ENCODE measurements around the gene TCF7. TPM values are rescaled to one million over a fixed set of nuclear protein-coding genes. Genes with fewer than 3 reads are reported as not detected.

The TCF7 gene
- total RNA-seq, 2 experiments from 2014 or later: 7.0 to 7.9 TPM

- Mint-ChIP-seq H3K4me3 (no peak overlapping the region), H3K36me3 (no peaks in the 10 kb centered on the region), H3K27me3 (peaks cover 83% of the 10 kb centered on the region), H3K9me3 (ENCODE audit: low read depth) (no peaks in the 10 kb centered on the region), H3K27ac (no peak overlapping the region), H3K4me1 (peaks cover 33% of the 10 kb centered on the region)
- ATAC-seq (no peak), DNase-seq (no peak)
- CTCF ChIA-PET: interaction anchor here (1.2 to 6.2 kb wide), 4 partner anchors 9 to 70 kb away, joined by 3 to 47 read pairs (median 26); no protein-coding TSS in a partner anchor
Observed at GRCh38 chr5:134110382-134110781, 4.1 kb upstream of the TCF7 start.

GRCh38 chr5:134111741-134112647 lies 2.5 kb upstream of the TCF7 start:
- ATAC-seq: peak; percentile 55
- Mint-ChIP-seq H3K4me1 (peaks cover 27% of the 10 kb centered on the region), H3K27me3 (peaks cover 84% of the 10 kb centered on the region), H3K27ac (peak overlapping the region; percentile 3), H3K36me3 (no peaks in the 10 kb centered on the region), H3K9me3 (ENCODE audit: low read depth) (no peaks in the 10 kb centered on the region), H3K4me3 (no peak overlapping the region)
- CTCF ChIA-PET: interaction anchor here (0.9 to 6.2 kb wide), 7 partner anchors 11 to 72 kb away, joined by 3 to 47 read pairs (median 5); no protein-coding TSS in a partner anchor
- no peak for DNase-seq

DNA sequence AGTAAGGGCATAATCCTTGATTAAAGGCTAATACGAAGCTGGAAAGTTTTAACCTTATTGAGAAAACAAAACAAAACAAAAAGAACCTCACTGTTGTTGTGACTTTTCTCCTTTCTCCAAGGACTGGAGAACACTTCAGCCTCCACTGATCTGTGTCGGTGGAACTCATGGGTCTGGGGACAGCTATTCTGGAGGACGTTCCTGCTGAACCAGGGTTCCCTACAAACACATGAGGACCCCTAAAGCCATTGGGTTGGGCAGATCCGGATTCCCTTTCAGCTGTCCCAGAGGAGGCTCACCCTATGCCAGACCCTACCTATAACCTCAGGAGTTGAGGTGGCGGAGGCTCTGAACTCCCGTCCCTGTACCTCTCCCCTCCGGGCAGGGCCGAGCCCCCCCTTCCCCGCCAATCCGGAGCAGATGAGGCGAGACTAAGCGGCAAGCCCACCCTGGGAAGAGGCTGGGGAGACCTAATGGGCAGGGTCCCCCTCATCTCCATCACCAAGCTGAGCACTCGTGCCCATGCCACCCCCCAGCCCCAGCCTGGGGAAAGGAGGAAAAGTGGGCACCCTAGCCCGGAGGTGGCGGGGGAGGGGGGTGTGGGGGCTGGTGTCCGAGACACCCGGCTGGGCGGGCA lies 1.6 kb upstream of the TCF7 start:
- Mint-ChIP-seq H3K27me3 (peaks cover 83% of the 10 kb centered on the region), H3K27ac (no peak overlapping the region), H3K36me3 (no peaks in the 10 kb centered on the region), H3K4me3 (no peak overlapping the region), H3K4me1 (peaks cover 27% of the 10 kb centered on the region), H3K9me3 (ENCODE audit: low read depth) (no peaks in the 10 kb centered on the region)
- CTCF ChIA-PET: interaction anchor here (0.6 to 6.2 kb wide), 6 partner anchors 11 to 73 kb away, joined by 3 to 47 read pairs (median 14); no protein-coding TSS in a partner anchor
- ATAC-seq (no peak), DNase-seq (no peak)

- no peaks in the 10 kb centered on the region for H3K36me3 Mint-ChIP-seq
- CTCF ChIA-PET: interaction anchor here (0.6 to 6.2 kb wide), 5 partner anchors 12 to 73 kb away, joined by 3 to 47 read pairs (median 24); no protein-coding TSS in a partner anchor
- peaks cover 27% of the 10 kb centered on the region for H3K4me1 Mint-ChIP-seq
- H3K27me3 Mint-ChIP-seq: peaks cover 85% of the 10 kb centered on the region
- peak overlapping the region; percentile 68 for H3K4me3 Mint-ChIP-seq
- no peak for ATAC-seq
- no peaks in the 10 kb centered on the region for H3K9me3 Mint-ChIP-seq (ENCODE audit: low read depth)
- no peak overlapping the region for H3K27ac Mint-ChIP-seq
- no peak for DNase-seq
Observed at GRCh38 chr5:134113363-134113889, 1.1 kb upstream of the TCF7 start.

DNA sequence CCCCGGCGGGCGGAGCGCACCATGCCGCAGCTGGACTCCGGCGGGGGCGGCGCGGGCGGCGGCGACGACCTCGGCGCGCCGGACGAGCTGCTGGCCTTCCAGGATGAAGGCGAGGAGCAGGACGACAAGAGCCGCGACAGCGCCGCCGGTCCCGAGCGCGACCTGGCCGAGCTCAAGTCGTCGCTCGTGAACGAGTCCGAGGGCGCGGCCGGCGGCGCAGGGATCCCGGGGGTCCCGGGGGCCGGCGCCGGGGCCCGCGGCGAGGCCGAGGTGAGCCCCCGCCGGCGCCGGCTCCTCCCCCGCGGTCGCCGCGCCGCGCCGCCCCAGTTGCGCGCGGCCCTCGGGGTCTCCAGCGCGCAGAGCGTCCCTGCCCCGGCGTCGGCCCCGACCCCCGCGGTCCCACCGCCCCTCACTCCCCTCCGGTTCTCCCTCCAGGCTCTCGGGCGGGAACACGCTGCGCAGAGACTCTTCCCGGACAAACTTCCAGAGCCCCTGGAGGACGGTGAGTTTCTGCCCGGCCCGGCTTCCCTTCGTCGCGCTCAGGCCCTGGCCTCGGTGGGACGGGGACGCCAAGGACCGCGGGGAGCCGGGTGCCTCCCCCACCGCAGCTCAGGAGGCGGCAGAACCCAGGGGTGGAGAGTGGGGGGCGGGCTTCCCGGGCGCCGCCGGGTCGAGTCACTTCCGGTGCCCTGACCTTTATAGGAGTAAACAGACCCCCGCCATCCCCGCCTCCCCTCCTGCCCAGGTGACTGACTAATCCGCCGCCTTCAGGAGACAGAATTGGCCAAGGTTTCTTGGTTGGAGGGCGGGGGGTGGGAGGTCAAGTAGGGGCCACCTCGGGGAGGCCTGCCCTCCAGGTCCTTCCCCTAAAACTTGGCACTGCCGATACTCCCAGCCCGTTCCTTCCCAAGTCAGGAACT lies 665 bp downstream of the TCF7 start:
- Mint-ChIP-seq H3K9me3 (ENCODE audit: low read depth) (no peaks in the 10 kb centered on the region), H3K4me3 (peak overlapping the region; percentile 32), H3K4me1 (peaks cover 38% of the 10 kb centered on the region), H3K27me3 (peaks cover 85% of the 10 kb centered on the region), H3K36me3 (no peaks in the 10 kb centered on the region), H3K27ac (no peak overlapping the region)
- peak; percentile 62 for DNase-seq
- CTCF ChIA-PET: interaction anchor here (1.0 to 6.2 kb wide), 3 partner anchors 26 to 75 kb away, joined by 3 to 27 read pairs (median 8); no protein-coding TSS in a partner anchor
- peak; percentile 2 for ATAC-seq

- ATAC-seq: no peak
- Mint-ChIP-seq H3K36me3 (no peaks in the 10 kb centered on the region), H3K4me1 (peaks cover 38% of the 10 kb centered on the region), H3K4me3 (peak overlapping the region; percentile 10), H3K27ac (no peak overlapping the region), H3K27me3 (peaks cover 85% of the 10 kb centered on the region), H3K9me3 (ENCODE audit: low read depth) (no peaks in the 10 kb centered on the region)
- no peak for DNase-seq
- CTCF ChIA-PET: interaction anchor here (2.2 kb wide), 1 partner anchor 76 kb away, joined by 8 read pairs; no protein-coding TSS in a partner anchor
Observed at GRCh38 chr5:134115806-134116175, 1.3 kb downstream of the TCF7 start.

GRCh38 chr5:134116286-134116685 lies 1.8 kb downstream of the TCF7 start:
- Mint-ChIP-seq H3K4me1 (peaks cover 37% of the 10 kb centered on the region), H3K27me3 (peaks cover 82% of the 10 kb centered on the region), H3K4me3 (peak overlapping the region; percentile 10), H3K9me3 (ENCODE audit: low read depth) (no peaks in the 10 kb centered on the region), H3K36me3 (no peaks in the 10 kb centered on the region), H3K27ac (no peak overlapping the region)
- DNase-seq: no peak
- CTCF ChIA-PET: interaction anchor here (0.7 to 2.2 kb wide), 3 partner anchors 14 to 77 kb away, joined by 3 to 8 read pairs (median 3); no protein-coding TSS in a partner anchor
- ATAC-seq: no peak

GRCh38 chr5:134116789-134117761 lies 2.6 kb downstream of the TCF7 start:
- no peaks in the 10 kb centered on the region for H3K9me3 Mint-ChIP-seq (ENCODE audit: low read depth)
- H3K36me3 Mint-ChIP-seq: no peaks in the 10 kb centered on the region
- peaks cover 35% of the 10 kb centered on the region for H3K4me1 Mint-ChIP-seq
- H3K4me3 Mint-ChIP-seq: no peak overlapping the region
- CTCF ChIA-PET: interaction anchor here (0.7 to 1.6 kb wide), 3 partner anchors 13 to 43 kb away, joined by 3 read pairs; no protein-coding TSS in a partner anchor
- H3K27ac Mint-ChIP-seq: no peak overlapping the region
- ATAC-seq: no peak
- DNase-seq: no peak
- H3K27me3 Mint-ChIP-seq: peaks cover 80% of the 10 kb centered on the region

DNA sequence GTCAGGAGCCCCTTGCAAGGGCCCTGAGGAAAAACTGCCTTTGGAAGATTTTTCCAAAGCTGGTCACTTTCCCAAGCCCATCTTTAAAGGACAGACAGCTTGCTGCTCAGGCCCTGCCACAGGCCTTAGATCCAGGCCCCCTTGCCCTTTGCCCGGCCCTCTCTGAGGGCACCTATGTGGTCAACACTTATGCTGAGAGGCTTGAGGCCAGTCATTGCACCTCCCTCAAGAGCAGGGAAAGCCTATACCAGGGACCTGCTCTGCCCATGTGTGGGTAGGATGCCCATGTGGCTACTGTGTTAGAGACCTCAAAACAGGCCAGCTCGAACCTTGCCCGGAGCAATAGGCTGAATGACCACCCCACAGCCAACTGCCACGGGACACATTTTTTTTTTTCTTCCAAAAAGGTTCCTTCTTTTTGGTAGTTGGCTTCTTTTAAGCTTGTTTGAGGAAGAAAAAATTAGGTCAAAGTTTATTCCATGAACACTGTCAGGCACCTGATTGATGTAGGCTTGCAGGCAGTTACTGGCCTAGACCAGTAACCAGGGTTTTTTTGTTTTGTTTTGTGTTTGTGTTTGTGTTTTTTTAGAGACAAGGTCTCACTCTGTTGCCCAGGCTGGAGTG lies 3.8 kb downstream of the TCF7 start:
- H3K9me3 Mint-ChIP-seq (ENCODE audit: low read depth): no peaks in the 10 kb centered on the region
- peaks cover 37% of the 10 kb centered on the region for H3K4me1 Mint-ChIP-seq
- no peak overlapping the region for H3K27ac Mint-ChIP-seq
- DNase-seq (no peak), ATAC-seq (no peak)
- no peak overlapping the region for H3K4me3 Mint-ChIP-seq
- peaks cover 76% of the 10 kb centered on the region for H3K27me3 Mint-ChIP-seq
- H3K36me3 Mint-ChIP-seq: no peaks in the 10 kb centered on the region
- CTCF ChIA-PET: interaction anchor here (2.7 kb wide), 1 partner anchor 23 kb away, joined by 12 read pairs; no protein-coding TSS in a partner anchor

DNA sequence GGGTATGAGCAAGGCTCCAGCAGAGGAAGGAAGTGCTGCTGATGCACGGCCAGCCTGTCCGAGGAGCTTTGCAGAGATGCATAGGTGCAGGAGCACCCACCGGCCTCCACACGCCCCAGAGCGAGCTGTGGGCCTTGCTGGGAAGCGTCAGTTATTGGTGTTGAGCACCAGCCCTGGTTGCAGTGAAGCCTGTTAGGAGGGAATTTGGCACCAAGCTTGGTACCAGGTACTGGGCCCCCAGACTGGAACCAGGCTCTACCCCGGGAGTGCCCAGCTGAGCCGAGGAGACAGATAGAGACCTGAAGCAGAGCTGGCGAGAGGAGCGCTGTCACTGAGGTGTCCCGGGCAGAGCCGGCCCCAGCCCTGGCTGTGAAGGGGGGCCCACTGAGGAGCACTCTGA lies 5.2 kb downstream of the TCF7 start:
- Mint-ChIP-seq H3K27ac (no peak overlapping the region), H3K36me3 (no peaks in the 10 kb centered on the region), H3K4me1 (peaks cover 32% of the 10 kb centered on the region), H3K27me3 (peaks cover 73% of the 10 kb centered on the region), H3K4me3 (no peak overlapping the region), H3K9me3 (ENCODE audit: low read depth) (no peaks in the 10 kb centered on the region)
- ATAC-seq (no peak), DNase-seq (no peak)
- CTCF ChIA-PET: interaction anchor here (0.8 to 2.7 kb wide), 5 partner anchors 13 to 80 kb away, joined by 3 to 12 read pairs (median 4); no protein-coding TSS in a partner anchor

All from activated CD8-positive, alpha-beta memory T cell treated with anti-CD3 and anti-CD28 coated beads, Interleukin-2, amount 10 ng/mL, durations not matched to agents 7 days and 5 days (primary cell).